Type B pancreatic cell (in vitro differentiated cells): ENCODE data around the gene ADISSP. TPM values are rescaled to one million over a fixed set of nuclear protein-coding genes. Genes with fewer than 3 reads are reported as not detected.

Experiments used
- DNase-seq: peaks from one replicate; pipeline ENCODE4 v3.0.0; 2021; ENCODE audit warnings: mixed read lengths; ENCODE audit not compliant: unreplicated experiment; ENCODE audit errors: extremely low spot score
- H3K27ac Mint-ChIP-seq: 2 replicates; pipeline ENCODE4 v1.8.0; 2021; ENCODE audit warnings: mild to moderate bottlenecking, mixed read lengths
- H3K27me3 Mint-ChIP-seq: 2 replicates; pipeline ENCODE4 v1.8.0; 2021; ENCODE audit warnings: mixed read lengths
- H3K36me3 Mint-ChIP-seq: 2 replicates; pipeline ENCODE4 v1.8.0; 2021; ENCODE audit warnings: mixed read lengths
- H3K4me1 Mint-ChIP-seq: one replicate; pipeline ENCODE4 v1.8.0; 2021; ENCODE audit warnings: mixed read lengths; ENCODE audit not compliant: unreplicated experiment
- H3K4me3 Mint-ChIP-seq: 2 replicates; pipeline ENCODE4 v1.8.0; 2021; ENCODE audit warnings: mild to moderate bottlenecking, mixed read lengths
- H3K9me3 Mint-ChIP-seq: 2 replicates; pipeline ENCODE4 v1.8.0; 2021; ENCODE audit warnings: mixed read lengths
- CTCF ChIP-seq: fragments of 200-600 bp; sonication (generic); conservative IDR thresholded peaks from 2 replicates; pipeline ENCODE4 v1.5.0; 2021; ENCODE audit warnings: antibody characterized with exemption, mild to moderate bottlenecking
- total RNA-seq: library from RNA; stranded (reverse); gene quantifications from 2 replicates; pipeline ENCODE4 v1.2.1, GENCODE V29; 2021; ENCODE audit warnings: low replicate concordance

The ADISSP gene
- total RNA-seq, 1 donor from 2014 or later: 49.4 TPM

- Mint-ChIP-seq H3K36me3 (no peaks in the 10 kb centered on the region), H3K4me1 (no peaks in the 10 kb centered on the region), H3K9me3 (no peaks in the 10 kb centered on the region), H3K4me3 (no peak overlapping the region), H3K27me3 (peaks cover 9% of the 10 kb centered on the region), H3K27ac (no peak overlapping the region)
- no peak for DNase-seq
- no peak for TF ChIP-seq CTCF
These were observed 62.0 kb downstream of the ADISSP start for GRCh38 chr20:3705491-3705969.

GRCh38 chr20:3704087-3704486 lies 63.5 kb downstream of the ADISSP start:
- H3K4me3 Mint-ChIP-seq: no peak overlapping the region
- DNase-seq: no peak
- no peaks in the 10 kb centered on the region for H3K9me3 Mint-ChIP-seq
- H3K27ac Mint-ChIP-seq: no peak overlapping the region
- no peaks in the 10 kb centered on the region for H3K4me1 Mint-ChIP-seq
- no peak for TF ChIP-seq CTCF
- H3K27me3 Mint-ChIP-seq: peaks cover 9% of the 10 kb centered on the region
- no peaks in the 10 kb centered on the region for H3K36me3 Mint-ChIP-seq

Other genes starting within 250 kb of the ADISSP start
- gene GFRA4, start 104.4 kb downstream of the ADISSP start, total RNA-seq: not detected in 2 replicates
- 0.29 and 8.2 TPM in 2 replicates for gene ADAM33, start 85.7 kb downstream of the ADISSP start, total RNA-seq
- gene SIGLEC1, start 55.2 kb downstream of the ADISSP start, total RNA-seq: not detected in 2 replicates
- 0.10 and 5.2 TPM in 2 replicates for gene HSPA12B, start 35.1 kb downstream of the ADISSP start, total RNA-seq
- gene SPEF1, start 13.7 kb upstream of the ADISSP start, total RNA-seq: 0.55 and 3.0 TPM in 2 replicates
- 63.2 and 68.7 TPM in 2 replicates for gene CENPB, start 19.0 kb upstream of the ADISSP start, total RNA-seq
- gene CDC25B, start 28.6 kb upstream of the ADISSP start, total RNA-seq: 34.8 and 51.1 TPM in 2 replicates
- 10.4 and 11.1 TPM in 2 replicates for gene AP5S1, start 52.8 kb upstream of the ADISSP start, total RNA-seq
- gene MAVS, start 79.1 kb upstream of the ADISSP start, total RNA-seq: 44.5 and 52.2 TPM in 2 replicates
- gene PANK2, start 121.6 kb upstream of the ADISSP start, total RNA-seq: 38.9 and 55.3 TPM in 2 replicates
- gene RNF24, start 247.8 kb upstream of the ADISSP start, total RNA-seq: 17.2 and 23.6 TPM in 2 replicates